SK-N-SH (cell line): ENCODE results near the gene FBXO4. TPM values are rescaled to one million over a fixed set of nuclear protein-coding genes. Genes with fewer than 3 reads are reported as not detected.

Experiments used
- CTCF ChIA-PET: fragments of 300-600, 350-600 bp; formaldehyde crosslinking; extraction: SDS; loops from one replicate; lab custom pipeline; 2021; lab: Yijun Ruan, JAX
- POLR2A ChIA-PET: fragments of 350-600 bp; sonication (Branson Sonifier 250); formaldehyde crosslinking; extraction: SDS; loops from one replicate; lab custom pipeline; 2020; ENCODE audit warnings: antibody characterized with exemption, inconsistent platforms; lab: Yijun Ruan, JAX
- DNase-seq: peaks from one replicate; pipeline ENCODE4 v3.0.0; 2012
- H2AFZ ChIP-seq: fragments of 200-600 bp; sonication (generic); 2 replicates; pipeline ENCODE4 v1.8.1; 2016; ENCODE audit warnings: antibody characterized with exemption, mild to moderate bottlenecking, low read depth
- H3F3A ChIP-seq: fragments of 200-600 bp; sonication (generic); replicated peaks from 2 replicates; pipeline ENCODE3; 2016; ENCODE audit warnings: antibody characterized with exemption, mild to moderate bottlenecking; ENCODE audit not compliant: insufficient read depth
- H3K27ac ChIP-seq, 2 experiments: fragments of 200-500 bp in 1 of 2; fragments of 200-600 bp in 1 of 2; sonication (Bioruptor generic) in 1 of 2; sonication (generic), shearing (Covaris generic) in 1 of 2; 2 replicates each; pipeline versions ENCODE4 v1.5.1 to v1.6.1; 2014 to 2016; ENCODE audit warnings: low read depth in 2 of 2, inconsistent platforms in 1 of 2, low read length in 1 of 2, mild to moderate bottlenecking in 1 of 2, mixed read lengths in 1 of 2
- H3K27me3 ChIP-seq: fragments of 200-600 bp; sonication (generic), shearing (Covaris generic); 2 replicates; pipeline ENCODE4 v1.6.1; 2016; ENCODE audit warnings: mixed run types; ENCODE audit not compliant: insufficient read depth
- H3K36me3 ChIP-seq, 2 experiments: fragments of 200-500 bp in 1 of 2; fragments of 200-600 bp in 1 of 2; sonication (Bioruptor generic) in 1 of 2; sonication (generic) in 1 of 2; replicated peaks in 1 of 2; 2 replicates each; pipeline versions ENCODE3 to v1.5.1; 2014 to 2016; ENCODE audit warnings: low read length in 1 of 2, mild to moderate bottlenecking in 1 of 2; ENCODE audit not compliant: insufficient read depth in 2 of 2, control insufficient read depth in 1 of 2
- H3K4me1 ChIP-seq, 2 experiments: fragments of 200-500 bp in 1 of 2; fragments of 200-600 bp in 1 of 2; sonication (Bioruptor generic) in 1 of 2; sonication (generic), shearing (Covaris generic) in 1 of 2; 2 replicates each; pipeline versions ENCODE4 v1.5.1 to v1.6.1; 2014 to 2016; ENCODE audit warnings: low read depth in 1 of 2, low read length in 1 of 2, mixed run types in 1 of 2; ENCODE audit not compliant: insufficient read depth in 2 of 2, control insufficient read depth in 1 of 2
- H3K4me2 ChIP-seq: fragments of 200-600 bp; sonication (generic), shearing (Covaris generic); 2 replicates; pipeline ENCODE4 v1.6.1; 2017; ENCODE audit warnings: mixed run types
- H3K4me3 ChIP-seq, 2 experiments: fragments of 200-500 bp in 1 of 2; fragments of 200-600 bp in 1 of 2; sonication (Bioruptor generic) in 1 of 2; sonication (generic), shearing (Covaris generic) in 1 of 2; 2 replicates each; pipeline versions ENCODE4 v1.5.1 to v1.8.1; 2014 to 2016; ENCODE audit warnings: low read depth in 2 of 2, inconsistent platforms in 1 of 2, low read length in 1 of 2, mild to moderate bottlenecking in 1 of 2, mixed read lengths in 1 of 2, moderate library complexity in 1 of 2
- H3K79me2 ChIP-seq: fragments of 200-600 bp; sonication (generic); 2 replicates; pipeline ENCODE4 v1.8.1; 2017; ENCODE audit warnings: mild to moderate bottlenecking; ENCODE audit not compliant: insufficient read depth
- H3K9ac ChIP-seq: fragments of 200-600 bp; sonication (generic); 2 replicates; pipeline ENCODE4 v1.6.1; 2017; ENCODE audit warnings: mixed run types
- H3K9me2 ChIP-seq: fragments of 200-600 bp; sonication (generic); 2 replicates; pipeline ENCODE4 v1.6.1; 2017; ENCODE audit warnings: mixed run types
- H3K9me3 ChIP-seq: fragments of 200-600 bp; sonication (generic); 2 replicates; pipeline ENCODE4 v1.6.1; 2017; ENCODE audit warnings: mixed run types, mild to moderate bottlenecking, moderate library complexity
- H4K20me1 ChIP-seq: fragments of 200-600 bp; sonication (generic); 2 replicates; pipeline ENCODE4 v1.6.1; 2017; ENCODE audit warnings: mild to moderate bottlenecking, mixed run types; ENCODE audit not compliant: insufficient read depth
- EZH2phosphoT487 ChIP-seq: fragments of 200-600 bp; sonication (generic); IDR thresholded peaks from 2 replicates; pipeline ENCODE4 v1.6.1; 2017; ENCODE audit warnings: low read depth, mixed run types, mild to moderate bottlenecking, antibody characterized with exemption, moderate library complexity, borderline replicate concordance
- FOSL2 ChIP-seq: IDR thresholded peaks from 2 replicates; pipeline ENCODE4 v1.4.0; 2012; ENCODE audit warnings: low read depth, mild to moderate bottlenecking, moderate library complexity, borderline replicate concordance
- MEF2A ChIP-seq: IDR thresholded peaks from 2 replicates; pipeline ENCODE4 v1.4.0; 2012; ENCODE audit warnings: low read depth, borderline replicate concordance
- POLR2AphosphoS5 ChIP-seq: IDR thresholded peaks from 2 replicates; pipeline ENCODE4 v1.6.1; 2012; ENCODE audit warnings: low read depth, low read length
- RAD21 ChIP-seq: IDR thresholded peaks from 2 replicates; pipeline ENCODE4 v1.6.1; 2012; ENCODE audit warnings: mild to moderate bottlenecking, low read length
- SIN3A ChIP-seq: IDR thresholded peaks from 2 replicates; pipeline ENCODE4 v1.6.1; 2012; ENCODE audit warnings: low read depth, mild to moderate bottlenecking, low read length, moderate library complexity, borderline replicate concordance
- SMC3 ChIP-seq: IDR thresholded peaks from 2 replicates; pipeline ENCODE4 v1.6.1; 2012; ENCODE audit warnings: low read depth, low read length, improper control_type of control experiment
- WGBS: methylation state at CpG from one replicate; pipeline ENCODE4 v1.1.6; 2017; ENCODE audit warnings: low lambda C conversion rate; 5-methylcytosine and 5-hydroxymethylcytosine counted together
- polyA plus RNA-seq, 3 experiments: library from polyadenylated mRNA; depleted of rRNA; stranded (reverse); fragments of >200 nt; gene quantifications; 2 replicates each; pipeline ENCODE4 v1.2.3, GENCODE V29; 2012
- TF ChIP-seq, protein P1 (sequence below): IDR thresholded peaks from 2 replicates; pipeline ENCODE4 v1.4.0; 2012; ENCODE audit warnings: low read depth, borderline replicate concordance

FBXO4 gene
- polyA plus RNA-seq, 1 of the 3 experiments (the other 2 are of a cell fraction): 2.9 TPM

DNA sequence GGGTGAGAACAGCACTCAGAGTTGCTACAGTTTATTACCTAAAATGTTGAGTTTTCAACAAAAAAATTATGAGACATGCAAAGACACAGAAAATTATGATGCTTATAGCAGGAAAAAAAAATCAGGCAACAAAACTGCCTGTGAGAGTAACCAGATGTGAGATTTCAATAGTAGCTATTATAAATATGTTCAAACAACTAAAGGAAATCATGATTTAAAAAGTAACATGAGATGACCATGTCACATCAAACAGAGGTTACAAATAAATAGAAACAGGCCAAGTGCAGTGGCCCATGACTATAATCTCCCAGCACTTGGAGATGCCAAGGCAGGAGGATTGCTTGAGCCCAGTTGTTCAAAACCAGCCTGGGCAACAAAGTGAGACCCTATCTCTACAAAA lies 33.0 kb upstream of the FBXO4 start:
- H3K4me2 ChIP-seq: no peak overlapping the region
- TF ChIP-seq SMC3: no peak
- no peak overlapping the region for H3K9ac ChIP-seq
- H2AFZ ChIP-seq: no peak overlapping the region
- no peak overlapping the region for H3K27ac ChIP-seq
- no peaks in the 10 kb centered on the region for H4K20me1 ChIP-seq
- H3K27me3 ChIP-seq: no peaks in the 10 kb centered on the region
- no peak overlapping the region for H3K4me3 ChIP-seq
- H3F3A ChIP-seq: no peaks in the 10 kb centered on the region
- H3K36me3 ChIP-seq: no peaks in the 10 kb centered on the region
- no peaks in the 10 kb centered on the region for H3K79me2 ChIP-seq
- ChIA-PET POLR2A (no interaction called here), CTCF (interaction anchor here (1.1 to 1.5 kb wide), 2 partner anchors 9 to 166 kb away, joined by 3 to 4 read pairs; no protein-coding TSS in a partner anchor)
- no peaks in the 10 kb centered on the region for H3K9me3 ChIP-seq
- H3K4me1 ChIP-seq: no peaks in the 10 kb centered on the region
- no peaks in the 10 kb centered on the region for H3K9me2 ChIP-seq
- DNase-seq: no peak

DNA sequence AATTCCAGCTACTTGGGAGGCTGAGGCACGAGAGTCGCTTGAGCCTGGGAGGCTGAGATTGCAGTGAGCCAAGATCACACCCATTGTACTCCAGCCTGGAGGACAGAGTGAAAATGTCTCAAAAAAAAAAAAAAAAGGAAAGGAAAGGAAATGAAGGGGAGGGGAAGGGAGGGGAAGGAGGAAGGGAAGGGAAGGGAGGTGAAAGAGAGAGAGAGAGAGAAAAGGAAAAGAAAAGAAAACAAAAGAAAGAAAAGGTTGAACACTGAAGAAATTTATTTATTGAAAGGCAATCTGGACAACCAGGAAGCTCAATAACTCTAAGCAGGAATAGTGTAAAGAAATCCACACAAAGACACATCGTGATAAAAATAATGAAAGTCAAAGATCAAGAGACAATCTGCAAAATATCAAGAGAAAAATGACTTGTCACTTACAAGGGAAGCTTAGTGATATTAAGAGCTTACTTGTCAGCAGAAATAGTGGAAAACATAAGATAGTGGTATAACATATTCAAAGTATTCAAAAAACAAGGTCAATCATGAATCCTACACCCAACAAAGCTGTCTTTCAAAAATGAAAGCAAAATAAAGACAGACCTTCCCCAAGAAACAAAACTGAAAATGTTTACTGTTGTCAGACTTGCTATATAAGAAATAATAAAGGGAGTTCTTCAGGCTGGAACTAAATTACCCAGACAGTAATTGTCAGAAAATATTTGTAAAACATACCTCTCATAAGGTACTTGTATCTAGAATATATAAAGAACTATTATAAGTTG lies 31.8 kb upstream of the FBXO4 start:
- no peaks in the 10 kb centered on the region for H3K27me3 ChIP-seq
- no peaks in the 10 kb centered on the region for H3K9me2 ChIP-seq
- TF ChIP-seq FOSL2: no peak
- no peak for TF ChIP-seq SIN3A
- TF ChIP-seq, protein P1, sequence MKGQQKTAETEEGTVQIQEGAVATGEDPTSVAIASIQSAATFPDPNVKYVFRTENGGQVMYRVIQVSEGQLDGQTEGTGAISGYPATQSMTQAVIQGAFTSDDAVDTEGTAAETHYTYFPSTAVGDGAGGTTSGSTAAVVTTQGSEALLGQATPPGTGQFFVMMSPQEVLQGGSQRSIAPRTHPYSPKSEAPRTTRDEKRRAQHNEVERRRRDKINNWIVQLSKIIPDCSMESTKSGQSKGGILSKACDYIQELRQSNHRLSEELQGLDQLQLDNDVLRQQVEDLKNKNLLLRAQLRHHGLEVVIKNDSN: no peak
- TF ChIP-seq RAD21: no peak
- no peak for TF ChIP-seq EZH2phosphoT487
- TF ChIP-seq MEF2A: no peak
- TF ChIP-seq, all 33 proteins: peak for 0
- Histone ChIP-seq H3K4me1 (no peaks in the 10 kb centered on the region; a peak in 1 of 4 replicates), H3K79me2 (no peaks in the 10 kb centered on the region), H3K4me3 (no peak overlapping the region), H3F3A (no peaks in the 10 kb centered on the region), H3K36me3 (no peaks in the 10 kb centered on the region), H4K20me1 (no peaks in the 10 kb centered on the region), H3K4me2 (no peak overlapping the region), H3K9me3 (no peaks in the 10 kb centered on the region), H3K27ac (no peak overlapping the region), H3K9ac (no peak overlapping the region), H2AFZ (no peak overlapping the region)
- ChIA-PET CTCF (interaction anchor here (0.9 to 1.5 kb wide), 2 partner anchors 10 to 37 kb away, joined by 4 to 5 read pairs; no protein-coding TSS in a partner anchor), POLR2A (no interaction called here)
- DNase-seq: no peak
- WGBS: 2% methylated on average over 3 of the region's 3 CpGs

DNA sequence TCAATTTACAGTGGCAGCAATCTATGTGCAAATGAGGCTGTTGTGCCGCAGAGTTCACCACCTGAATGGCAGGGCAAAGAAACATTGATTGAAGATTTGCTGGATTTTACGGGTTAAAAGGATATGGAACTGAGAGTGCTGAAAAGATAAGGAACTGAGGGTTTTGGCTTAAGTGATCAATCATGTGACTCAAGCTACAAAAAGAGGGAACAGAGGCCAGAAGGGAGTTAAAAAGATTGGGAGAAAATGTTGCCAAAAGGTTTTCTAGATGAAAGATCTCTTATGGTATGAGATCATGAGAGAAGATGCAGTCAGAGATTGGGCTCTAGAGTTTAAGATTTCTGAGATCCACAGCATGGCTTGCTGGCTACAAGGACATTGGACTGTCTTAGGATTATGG lies 28.9 kb upstream of the FBXO4 start:
- POLR2A ChIA-PET: no interaction called here
- H3K4me2 ChIP-seq: no peak overlapping the region
- WGBS: 6% methylated on average over 2 of the region's 2 CpGs
- TF ChIP-seq POLR2AphosphoS5: no peak
- TF ChIP-seq, all 33 proteins: peak for 0
- Histone ChIP-seq H3K9me2 (no peaks in the 10 kb centered on the region), H3K36me3 (no peaks in the 10 kb centered on the region), H4K20me1 (no peaks in the 10 kb centered on the region), H2AFZ (no peak overlapping the region), H3K9ac (no peak overlapping the region), H3K9me3 (no peaks in the 10 kb centered on the region), H3F3A (no peaks in the 10 kb centered on the region), H3K4me3 (no peak overlapping the region), H3K27ac (no peak overlapping the region), H3K27me3 (no peaks in the 10 kb centered on the region), H3K79me2 (no peaks in the 10 kb centered on the region), H3K4me1 (no peaks in the 10 kb centered on the region; a peak in 1 of 4 replicates)
- DNase-seq: no peak
- CTCF ChIA-PET: interaction anchor here (0.7 kb wide), 1 partner anchor 9 kb away, joined by 3 read pairs; no protein-coding TSS in a partner anchor
